GM21723 (cell line): ENCODE measurements around the gene PANX3.
"Not testable (repeated sequence)": the region's sequence is repeated elsewhere in the genome, so short reads cannot be mapped to it uniquely, and the experiment has no call there.

Source experiments
- ATAC-seq: cut with Tn5 transposase; IDR thresholded peaks from one replicate; pipeline ENCODE4 v1.9.1; 2021; ENCODE audit warnings: mild to moderate bottlenecking, moderate library complexity; ENCODE audit not compliant: unreplicated experiment

The PANX3 gene, protein sequence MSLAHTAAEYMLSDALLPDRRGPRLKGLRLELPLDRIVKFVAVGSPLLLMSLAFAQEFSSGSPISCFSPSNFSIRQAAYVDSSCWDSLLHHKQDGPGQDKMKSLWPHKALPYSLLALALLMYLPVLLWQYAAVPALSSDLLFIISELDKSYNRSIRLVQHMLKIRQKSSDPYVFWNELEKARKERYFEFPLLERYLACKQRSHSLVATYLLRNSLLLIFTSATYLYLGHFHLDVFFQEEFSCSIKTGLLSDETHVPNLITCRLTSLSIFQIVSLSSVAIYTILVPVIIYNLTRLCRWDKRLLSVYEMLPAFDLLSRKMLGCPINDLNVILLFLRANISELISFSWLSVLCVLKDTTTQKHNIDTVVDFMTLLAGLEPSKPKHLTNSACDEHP

DNA sequence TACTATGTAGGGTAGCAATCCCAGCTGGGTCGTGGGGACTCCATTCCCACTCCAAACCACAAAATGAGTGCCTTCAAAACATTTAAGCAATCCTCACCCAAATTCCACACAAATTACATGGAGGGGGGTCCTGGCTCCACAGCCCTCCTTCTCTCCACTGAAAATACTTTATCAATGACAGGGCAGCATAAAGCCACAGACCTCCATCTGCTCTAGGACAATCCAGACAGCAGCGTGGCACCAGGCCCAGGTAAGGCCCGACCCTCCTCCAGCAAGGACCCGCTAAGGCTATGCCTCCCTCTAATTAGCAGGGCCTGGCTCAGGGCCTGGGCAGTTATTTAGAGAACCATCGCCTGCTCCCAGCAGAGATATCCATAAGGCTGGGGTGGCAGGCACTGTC is at the start of gene PANX3:
PANX3 (plus strand) TSS at position 365 of the 400 bp plus-strand sequence. CDS start 129 bp downstream, outside the sequence.
- no peak for ATAC-seq

DNA sequence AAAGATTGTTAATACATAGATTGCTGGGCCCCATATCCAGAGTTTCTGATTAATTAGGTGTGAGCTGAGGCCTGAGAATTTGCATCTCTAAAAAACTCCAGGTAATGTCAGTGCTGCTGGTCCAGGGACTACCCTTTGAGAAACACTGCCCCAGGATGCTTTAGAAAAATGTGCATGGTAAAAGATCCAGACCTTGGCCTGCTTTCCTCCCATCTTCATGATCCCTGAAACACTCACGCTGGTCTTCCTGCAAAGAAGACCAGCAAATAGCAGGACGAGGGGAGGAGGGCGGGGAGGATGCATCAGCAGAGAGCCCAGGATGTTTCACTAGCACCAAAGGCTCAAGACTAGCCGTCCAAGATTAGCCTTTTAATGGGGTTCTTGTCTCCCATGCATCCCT is 41.5 kb upstream of the PANX3 start, which contains the start of gene OR8A1:
OR8A1 (plus strand) TSS at position 301 of the 400 bp plus-strand sequence. CDS start 123 bp downstream, outside the sequence.
- ATAC-seq: no peak

DNA sequence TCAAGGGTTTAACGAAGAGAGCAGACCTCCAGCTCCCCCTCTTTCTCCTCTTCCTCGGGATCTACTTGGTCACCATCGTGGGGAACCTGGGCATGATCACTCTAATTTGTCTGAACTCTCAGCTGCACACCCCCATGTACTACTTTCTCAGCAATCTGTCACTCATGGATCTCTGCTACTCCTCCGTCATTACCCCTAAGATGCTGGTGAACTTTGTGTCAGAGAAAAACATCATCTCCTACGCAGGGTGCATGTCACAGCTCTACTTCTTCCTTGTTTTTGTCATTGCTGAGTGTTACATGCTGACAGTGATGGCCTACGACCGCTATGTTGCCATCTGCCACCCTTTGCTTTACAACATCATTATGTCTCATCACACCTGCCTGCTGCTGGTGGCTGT is 41.1 kb upstream of the PANX3 start:
- no peak for ATAC-seq

DNA sequence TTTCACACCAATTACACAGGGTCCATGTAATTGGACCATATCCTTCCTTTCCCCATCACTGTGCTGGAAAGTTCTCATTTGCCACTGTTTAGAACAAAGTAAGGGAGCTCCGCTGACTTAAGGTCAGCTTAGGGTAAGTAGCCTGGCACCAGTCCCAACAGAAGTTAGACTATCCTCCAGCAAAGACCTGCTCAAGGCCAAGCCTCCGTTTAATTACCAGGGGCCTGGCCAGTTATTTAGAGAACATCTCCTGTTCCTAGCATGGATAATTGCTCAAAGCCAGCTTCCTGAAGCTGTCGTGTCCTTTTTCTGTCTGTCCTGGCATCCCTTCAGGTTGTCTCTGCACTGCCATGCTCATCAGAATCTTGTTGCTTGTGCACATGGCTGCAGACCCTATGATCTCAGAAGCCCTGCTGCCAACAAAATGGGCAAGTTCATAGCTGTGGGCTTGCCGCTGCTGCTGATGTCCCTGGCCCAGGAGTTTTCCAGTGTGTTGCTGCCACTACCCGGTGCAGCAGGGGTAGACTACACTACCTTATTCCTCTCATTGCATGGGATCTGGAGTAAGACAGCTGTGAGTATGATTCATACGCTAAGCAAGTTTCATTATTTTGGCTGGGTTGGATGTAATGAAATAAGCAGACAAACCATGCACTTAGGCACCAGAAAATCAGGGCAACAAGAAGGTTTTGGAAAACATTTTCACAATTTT is 33.4 kb upstream of the PANX3 start:
- no peak for ATAC-seq

DNA sequence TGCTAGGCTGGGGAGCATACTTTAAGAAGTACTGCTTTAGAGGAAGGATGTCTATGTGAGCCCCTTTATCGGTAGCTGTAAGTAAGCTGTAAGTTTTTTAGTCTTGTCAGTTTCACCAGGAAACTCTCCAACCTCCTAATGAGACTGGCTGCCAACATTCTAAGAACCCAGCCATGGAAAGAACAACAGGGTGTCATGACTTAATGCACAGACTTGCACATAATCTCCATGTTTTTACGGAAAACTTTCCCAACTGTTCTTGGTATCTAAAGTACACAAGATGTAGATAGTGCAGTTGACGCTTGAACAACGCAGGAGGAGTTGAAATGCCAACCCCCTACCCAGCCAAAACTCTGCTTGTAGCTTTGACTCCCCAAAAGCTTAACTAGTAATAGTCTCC is 32.5 kb upstream of the PANX3 start:
- ATAC-seq: no peak

DNA sequence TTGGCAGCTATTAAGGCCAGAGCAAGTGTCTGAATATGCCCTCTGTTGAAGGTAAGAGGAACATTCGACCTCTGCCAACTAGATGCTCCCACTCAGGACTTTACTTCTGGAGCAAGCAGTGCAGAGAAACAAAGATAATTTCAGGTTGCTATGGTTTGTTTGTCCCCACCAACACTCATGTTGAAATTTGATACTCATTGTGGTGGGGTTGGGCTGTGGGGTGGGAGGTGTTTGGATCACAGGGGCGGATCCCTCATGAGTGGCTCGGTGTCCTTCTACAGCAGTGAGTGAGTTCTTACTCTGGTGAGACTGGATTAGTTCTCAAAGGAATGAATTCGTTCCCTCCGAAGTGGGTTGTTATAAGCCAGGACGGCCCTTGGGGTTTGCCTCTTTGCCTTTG is 29.4 kb upstream of the PANX3 start:
- no peak for ATAC-seq

DNA sequence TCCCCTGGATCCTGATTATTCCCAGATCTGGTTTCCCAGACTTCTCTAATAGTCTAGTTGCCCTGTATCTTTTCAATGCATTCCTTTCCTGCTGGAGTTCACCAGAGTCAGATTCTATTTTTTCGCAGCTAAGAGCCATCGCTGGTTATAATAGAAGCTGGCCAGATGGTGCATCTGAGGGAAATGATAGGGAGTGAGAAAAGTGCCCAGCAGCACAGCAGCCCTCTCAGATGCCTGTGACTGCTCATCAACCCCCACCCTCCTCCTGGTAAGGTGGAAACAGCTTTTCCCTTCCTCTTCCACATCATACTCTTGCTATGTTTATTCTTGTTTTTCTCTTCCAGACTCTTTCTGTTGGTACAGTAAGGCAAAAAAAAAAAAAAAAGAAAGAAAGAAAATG is 28.7 kb upstream of the PANX3 start:
- no peak for ATAC-seq

DNA sequence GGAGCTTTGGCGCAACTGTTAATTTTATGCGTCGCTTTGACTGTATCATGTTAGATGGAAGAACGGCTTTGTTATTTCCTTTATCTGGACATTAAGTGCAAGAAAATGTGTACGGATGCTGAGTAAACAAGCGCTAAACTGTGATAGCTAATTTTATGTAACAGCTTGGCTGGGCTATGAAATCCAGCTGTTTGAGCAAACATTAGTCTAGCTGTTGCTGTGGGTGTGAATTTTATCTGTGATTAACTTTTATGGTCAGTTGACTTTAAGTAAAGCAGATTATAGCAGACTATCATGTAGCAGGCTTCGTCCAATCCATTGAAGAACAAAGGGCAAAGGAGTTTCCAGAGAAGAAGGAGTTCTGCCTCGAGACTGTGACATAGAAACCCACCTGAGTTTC is 27.4 kb upstream of the PANX3 start:
- no peak for ATAC-seq

DNA sequence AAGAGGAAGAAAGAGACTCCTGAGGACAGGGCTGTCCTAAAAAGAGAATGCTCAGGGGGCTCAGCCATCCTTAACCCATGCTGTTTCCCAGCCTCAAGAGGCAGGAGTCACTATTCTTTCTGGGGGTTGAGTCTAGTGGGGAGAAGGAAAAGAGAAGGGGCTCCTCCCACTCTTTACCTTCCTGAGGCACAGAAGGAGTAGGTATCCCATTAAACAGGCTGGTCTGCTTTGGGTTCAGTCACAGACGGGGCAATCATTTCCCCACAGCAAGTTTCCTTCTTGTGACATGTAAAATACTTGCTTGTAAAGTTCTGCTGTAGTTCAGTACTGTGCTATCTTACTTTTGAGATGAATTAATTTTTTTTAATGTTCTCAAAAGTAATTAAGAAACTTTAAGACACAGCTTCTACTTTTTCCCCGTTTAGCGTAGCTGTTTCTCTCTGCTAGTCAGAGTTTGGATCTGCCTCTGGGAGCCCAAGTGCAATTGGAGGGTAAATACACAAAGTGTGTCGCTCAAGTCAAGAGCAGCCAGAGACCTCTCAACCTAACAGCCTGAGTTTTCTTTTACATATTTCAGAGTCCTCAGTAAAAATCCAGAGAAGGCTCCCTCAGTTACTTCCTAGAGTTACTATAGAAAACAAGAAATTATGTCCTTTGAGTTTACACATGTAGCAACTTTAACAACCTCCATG is 26.4 kb upstream of the PANX3 start:
- ATAC-seq: no peak

DNA sequence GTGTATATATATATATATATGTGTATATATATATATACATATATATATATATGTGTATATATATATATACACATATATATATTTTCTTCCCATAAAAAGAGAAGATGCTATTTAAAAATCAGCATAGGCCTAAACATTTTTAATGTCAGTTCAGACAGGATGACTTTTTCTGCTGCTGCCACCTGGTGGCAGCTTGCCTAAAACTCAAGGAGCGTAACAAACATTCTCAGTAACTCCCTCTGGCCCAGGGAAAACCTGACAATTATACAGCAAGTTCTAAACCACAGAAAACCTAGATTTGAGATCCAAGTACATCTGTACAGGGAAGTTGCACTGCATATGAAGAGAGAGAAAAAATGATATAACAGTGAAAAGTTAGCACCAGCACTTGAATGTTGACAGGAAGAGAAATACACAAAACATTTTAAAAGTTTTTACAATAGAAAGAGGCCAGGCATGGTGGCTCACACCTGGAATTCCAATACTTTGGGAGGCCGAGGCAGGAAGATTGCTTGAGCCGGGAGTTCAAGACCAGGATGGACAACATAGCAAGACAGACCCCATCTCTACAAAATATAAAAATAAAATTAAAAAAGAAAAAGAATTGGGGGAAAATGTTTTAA is 24.9 kb upstream of the PANX3 start:
- ATAC-seq: no peak

DNA sequence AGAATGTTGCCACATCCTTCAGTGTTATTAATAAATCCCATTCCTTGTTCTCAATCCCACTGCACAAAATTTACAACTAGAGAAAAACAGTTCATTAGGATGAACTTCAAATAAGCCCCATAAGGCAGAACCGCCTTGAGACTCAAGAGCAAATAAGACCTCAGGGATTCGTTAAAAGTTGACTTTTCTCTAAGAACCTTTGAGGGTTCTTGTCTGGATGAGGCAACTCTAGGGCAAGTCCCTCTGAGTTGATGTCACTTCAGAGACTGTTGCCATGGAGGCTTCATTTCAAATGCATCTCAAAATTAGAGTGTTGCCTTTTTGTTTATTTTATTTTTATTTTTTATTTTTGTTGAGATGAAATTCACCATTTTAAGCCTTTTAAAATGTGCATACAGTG is 19.8 kb upstream of the PANX3 start:
- ATAC-seq: no peak

DNA sequence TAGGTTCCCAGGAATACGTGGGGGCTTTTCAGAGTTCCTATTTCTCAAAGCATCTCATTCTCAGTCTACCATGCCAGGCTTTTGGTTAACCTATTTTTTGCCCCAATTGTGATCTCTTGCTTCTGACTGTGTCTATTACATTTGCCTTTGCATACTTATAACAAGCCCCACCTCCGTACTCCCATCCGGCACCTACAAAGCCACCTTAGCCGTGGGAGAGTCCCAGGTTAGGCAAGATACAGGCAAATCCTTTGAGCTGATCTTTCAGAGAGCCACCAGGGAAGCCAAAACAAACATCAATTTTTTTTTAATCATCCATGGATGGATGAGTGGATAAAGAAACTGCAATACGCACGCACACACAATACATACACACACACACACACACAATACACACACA is 18.6 kb upstream of the PANX3 start:
- ATAC-seq: no peak

DNA sequence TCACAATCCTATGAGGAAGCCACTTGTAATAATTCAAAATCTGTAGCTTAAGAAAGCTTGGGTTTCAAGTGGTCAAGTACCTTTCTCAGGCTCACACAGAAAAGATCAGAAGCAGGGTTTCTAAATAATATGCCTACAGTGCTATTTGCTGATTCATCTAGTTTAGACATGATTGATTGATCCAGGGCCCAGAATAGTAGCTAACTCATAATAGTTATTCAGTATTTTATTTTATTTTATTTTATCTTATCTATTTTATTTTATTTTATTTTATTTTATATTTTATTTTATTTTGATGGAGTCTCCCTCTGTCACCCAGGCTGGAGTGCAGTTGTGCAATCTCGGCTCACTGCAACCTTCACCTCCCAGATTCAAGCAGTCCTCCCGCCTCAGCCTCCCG is 15.9 kb upstream of the PANX3 start:
- no peak for ATAC-seq

DNA sequence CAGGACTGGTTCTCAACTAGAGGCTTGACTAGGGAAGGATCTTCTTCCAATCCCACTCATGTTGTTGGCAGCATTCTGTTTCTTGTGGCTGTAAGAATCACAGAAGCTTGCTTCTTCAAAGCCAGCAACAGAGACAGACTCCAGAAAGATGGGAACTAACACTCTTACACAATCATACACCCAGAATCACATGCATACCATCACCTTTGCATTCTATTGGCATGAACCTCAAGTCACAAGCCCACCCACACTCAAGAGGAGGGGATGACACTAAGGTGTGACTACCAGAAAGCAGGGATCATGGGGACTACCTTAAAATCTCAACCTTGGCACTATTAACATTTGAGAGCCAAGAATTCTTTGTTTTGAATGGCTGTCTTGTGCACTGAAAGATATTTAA is 13.6 kb upstream of the PANX3 start:
- no peak for ATAC-seq

DNA sequence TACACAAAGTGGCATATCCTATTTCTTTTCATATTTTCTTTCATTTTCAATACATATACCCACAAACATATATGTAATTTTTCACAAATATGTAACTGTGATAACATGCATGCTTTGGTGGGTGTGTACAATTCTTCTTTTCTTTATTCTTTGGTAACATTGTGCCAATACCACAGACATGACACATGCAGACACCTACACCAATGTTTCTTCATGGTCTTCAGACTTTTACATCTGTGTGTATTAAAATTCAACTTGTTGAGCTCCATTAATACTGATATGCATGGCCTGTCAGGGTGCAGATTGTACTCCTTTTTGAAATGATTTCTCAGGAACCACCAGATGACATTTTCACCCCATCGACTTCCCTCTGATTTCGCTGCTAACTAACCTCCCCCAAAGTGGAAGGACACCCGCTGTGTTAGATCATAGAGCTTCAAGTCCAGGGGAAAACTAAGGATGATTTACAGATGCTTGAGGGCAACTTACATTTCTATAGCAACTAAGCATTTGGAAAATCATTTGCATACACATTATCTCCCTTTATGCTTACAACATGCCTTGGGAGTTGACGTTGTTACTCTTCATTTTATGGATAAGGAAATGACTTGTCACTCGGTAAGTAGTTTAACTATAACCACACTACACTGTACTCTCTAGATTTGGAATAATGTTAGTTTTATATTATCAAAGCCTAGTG is 10.5 kb upstream of the PANX3 start:
- no peak for ATAC-seq

DNA sequence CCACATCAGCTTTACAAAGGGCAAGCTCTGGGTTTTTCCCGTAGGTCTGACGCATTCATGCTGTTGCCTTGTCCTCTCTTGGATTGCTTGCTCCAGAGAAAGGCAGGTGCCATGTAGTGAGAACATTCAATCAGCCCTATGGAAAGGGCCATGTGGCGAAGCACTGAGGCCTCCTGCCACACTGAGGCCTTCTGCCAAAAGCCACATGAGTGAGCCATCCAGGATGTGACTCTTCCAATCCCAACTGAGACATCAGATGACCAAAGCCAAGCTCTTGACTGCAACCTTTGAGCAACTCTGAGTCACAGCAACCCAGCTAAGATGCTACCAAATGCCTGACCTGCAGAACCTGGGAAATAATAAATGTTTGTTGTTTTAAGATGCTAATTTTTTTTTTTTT is 9.0 kb upstream of the PANX3 start:
- no peak for ATAC-seq

DNA sequence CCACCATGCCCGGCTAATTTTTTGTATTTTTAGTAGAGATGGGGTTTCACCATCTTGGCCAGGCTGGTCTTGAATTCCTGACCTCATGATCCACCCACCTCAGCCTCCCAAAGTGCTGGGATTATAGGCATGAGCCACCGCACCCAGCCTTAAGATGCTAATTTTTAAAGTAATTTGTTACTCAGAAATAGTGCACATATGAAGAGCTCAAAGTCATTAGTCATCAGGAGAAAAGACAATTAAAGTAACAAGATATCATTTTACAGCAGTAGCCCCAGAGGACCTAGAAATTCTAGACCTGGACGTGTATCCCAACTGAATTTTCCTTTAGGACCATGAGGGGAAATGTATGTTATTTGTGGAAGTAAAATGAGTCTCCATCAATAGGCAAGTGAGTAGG is 8.5 kb upstream of the PANX3 start:
- ATAC-seq: not testable (repeated sequence)

DNA sequence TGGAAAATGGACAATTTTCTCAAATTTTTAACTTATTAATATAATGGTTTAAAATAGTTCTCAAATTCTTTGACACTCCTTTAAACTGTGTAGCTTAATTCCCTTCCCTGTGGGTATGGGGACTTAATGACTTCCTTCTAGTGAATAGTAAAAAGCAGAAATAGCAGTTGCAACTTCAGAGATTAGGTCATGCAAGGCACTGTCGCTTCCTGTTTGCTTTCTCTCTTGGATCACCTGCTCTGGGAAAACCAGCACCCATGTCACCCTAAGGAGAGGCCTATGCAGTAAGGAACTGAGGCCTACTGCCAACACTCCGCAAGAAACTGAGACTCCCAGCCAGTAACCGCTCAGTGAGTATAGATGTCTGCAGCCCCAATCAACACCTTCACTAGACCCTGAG is 5.5 kb upstream of the PANX3 start:
- no peak for ATAC-seq

DNA sequence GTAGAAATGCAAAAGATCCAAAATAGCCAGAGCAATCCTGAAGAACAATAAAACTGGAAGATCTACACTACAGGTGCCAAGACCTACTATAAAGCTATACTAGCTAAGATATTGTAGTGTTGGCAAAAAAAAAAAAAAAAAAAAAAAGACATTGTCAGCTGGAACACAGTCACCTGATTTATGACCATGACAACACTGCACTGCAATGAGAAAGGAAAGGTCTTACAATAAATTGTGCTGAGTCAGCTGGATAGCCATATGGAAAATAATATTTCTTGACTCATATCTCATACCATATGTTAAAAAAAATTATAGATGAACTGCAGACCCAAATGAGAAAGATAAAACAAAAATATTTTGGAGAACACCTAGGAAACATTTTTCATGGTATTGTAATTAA is 3.1 kb upstream of the PANX3 start:
- no peak for ATAC-seq

DNA sequence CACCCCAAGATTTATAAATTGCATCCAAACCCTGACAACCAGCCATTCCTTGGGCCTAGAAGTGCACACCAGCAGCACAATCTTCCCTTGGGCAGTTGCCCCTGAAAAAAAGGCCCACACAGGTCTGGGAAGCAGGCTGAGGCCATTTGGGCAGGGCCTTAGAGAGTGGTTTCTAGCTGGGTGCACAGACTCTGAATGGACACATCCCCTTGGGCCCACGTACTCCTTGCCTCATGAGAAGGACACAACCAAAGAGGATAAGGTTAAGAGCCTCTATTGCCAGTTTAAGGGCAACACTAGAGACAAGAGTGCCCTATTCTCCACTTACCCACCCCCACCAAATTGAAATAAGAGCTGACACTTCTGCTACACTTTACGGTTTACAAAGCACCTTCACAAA is 933 bp upstream of the PANX3 start:
- no peak for ATAC-seq

DNA sequence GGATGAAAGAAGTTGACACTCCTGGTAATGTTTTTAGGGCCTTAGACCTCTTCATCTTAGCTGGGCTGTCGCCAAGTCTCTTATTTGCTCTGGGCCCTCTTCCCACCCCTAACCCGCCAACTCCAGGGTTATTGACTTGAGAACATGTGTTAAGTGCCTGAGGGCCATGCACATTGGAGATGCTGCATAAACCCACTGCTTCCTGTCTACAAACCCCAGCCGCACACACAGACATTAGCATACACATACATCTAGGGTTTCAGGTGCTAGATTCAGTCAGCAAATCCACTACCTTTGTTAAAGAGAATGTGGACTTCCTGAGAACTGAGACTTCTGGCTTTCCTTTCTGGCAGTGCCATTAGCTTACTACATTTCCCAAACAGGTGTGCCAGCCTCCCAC is 817 bp downstream of the PANX3 start:
- ATAC-seq: no peak
